Stimulated activated CD8-positive, alpha-beta memory T cell treated with anti-CD3 and anti-CD28 coated beads, Interleukin-7, amount 100 ng/mL, for 4 hours (primary cell): ENCODE results near the gene MYRF.

Experiments
- DNase-seq, 2 donors: peaks; one replicate each; pipeline ENCODE4 v3.0.0-alpha.2; 2020; ENCODE audit warnings: low read depth in 2 of 2

MYRF gene

GRCh38 chr11:61739413-61739812 is 13.0 kb upstream of the MYRF start:
- no peak for DNase-seq

DNA sequence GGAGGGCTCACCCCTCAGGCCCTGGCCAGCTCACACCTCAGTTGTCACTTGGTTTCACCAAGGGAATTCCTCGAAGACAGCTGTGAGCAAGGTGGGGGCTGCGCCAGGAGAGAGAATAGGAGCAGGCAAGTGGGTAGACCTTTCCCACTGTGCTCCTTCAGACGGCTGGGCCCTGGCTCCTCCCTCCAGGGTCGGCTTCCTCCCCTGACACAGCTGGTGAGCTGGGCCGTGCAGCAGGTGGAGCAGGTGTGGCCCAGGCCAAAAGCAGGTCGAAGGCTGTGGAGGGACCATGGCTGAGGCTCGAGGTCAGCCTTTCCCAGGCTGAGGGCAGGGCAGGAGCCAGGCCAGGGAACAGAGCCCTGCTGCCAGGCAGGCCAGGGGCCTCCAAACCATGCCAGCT is 12.5 kb upstream of the MYRF start:
- no peak for DNase-seq

GRCh38 chr11:61742391-61742790 is 10.0 kb upstream of the MYRF start:
- DNase-seq: no peak

DNA sequence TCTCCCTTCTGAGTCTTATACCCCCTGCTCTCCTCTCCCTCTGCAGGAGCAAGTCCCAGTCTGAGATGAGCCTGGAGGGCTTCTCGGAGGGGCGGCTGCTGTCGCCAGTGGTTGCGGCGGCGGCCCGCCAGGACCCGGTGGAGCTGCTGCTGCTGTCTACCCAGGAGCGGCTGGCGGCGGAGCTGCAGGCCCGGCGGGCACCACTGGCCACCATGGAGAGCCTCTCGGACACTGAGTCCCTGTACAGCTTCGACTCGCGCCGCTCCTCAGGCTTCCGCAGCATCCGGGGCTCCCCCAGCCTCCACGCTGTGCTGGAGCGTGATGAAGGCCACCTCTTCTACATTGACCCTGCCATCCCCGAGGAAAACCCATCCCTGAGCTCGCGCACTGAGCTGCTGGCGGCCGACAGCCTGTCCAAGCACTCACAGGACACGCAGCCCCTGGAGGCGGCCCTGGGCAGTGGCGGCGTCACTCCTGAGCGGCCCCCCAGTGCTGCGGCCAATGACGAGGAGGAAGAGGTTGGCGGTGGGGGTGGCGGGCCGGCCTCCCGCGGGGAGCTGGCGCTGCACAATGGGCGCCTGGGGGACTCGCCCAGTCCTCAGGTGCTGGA is 8.8 kb upstream of the MYRF start:
- no peak for DNase-seq

GRCh38 chr11:61744181-61744580 is 8.3 kb upstream of the MYRF start:
- no peak for DNase-seq

DNA sequence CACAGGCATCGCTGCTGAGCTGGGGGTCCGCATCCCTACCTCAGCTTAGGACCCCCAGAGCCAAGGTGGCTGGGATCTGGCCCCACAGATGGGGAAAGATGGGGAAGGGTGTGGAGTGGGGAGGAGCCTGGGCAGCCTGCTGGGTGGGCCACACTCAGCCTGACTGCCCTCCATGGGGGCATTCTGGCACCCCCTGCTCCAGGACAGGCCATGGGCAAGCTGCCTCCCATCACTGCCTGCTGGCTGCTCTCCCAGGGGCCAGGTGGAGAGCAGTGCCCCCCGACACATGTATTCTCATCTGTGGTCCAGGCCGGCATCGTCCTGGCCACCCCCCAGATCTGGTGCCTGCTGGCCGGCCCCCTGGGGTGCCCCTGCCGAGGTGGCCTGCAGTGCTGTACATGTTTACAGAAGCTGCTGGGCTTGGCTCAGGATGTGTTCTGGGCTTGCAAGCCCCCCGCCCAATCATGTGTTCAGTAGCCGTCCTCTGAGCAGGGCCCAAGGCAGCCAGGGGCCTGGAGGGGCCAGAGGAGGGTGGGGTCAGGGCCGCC is 7.8 kb upstream of the MYRF start:
- no peak for DNase-seq

- no peak for DNase-seq
Measured at GRCh38 chr11:61745781-61746441, 6.5 kb upstream of the MYRF start.

DNA sequence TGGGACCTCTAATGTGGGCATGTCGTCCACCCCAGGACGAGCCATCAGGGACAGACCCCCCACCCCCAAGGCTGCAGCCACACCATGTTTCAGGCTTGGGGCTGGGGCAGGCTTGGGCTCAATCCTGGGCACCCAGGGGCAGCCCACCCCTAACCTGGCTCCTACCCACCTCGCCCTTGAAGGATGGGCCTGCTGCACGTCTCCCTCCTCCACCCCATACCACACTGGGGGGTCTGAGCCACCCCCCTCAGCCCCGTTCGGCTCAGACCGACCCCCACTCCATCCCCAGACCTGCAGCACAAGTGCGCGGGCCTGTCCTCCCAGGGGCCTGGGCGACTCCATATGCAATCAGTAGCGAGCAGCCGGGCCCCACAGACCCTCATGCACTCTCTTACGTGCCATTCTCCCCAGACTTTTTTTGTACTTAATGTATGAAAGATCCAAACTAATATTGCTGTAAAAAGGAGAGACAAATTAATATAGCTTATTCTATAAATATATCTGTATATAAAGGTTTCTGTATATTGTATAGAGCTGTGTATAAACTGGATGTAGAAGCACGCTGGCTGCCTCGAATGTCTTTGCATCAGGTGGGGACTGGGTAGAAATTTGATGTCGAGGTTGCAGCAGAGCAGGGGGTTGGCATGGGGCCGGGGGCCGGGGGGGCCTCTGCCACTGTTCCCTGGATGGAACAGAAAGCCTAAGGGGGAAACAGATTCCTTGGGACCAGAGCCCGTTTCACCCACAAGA is 5.8 kb upstream of the MYRF start:
- no peak for DNase-seq

GRCh38 chr11:61747192-61747966 is 5.1 kb upstream of the MYRF start:
- DNase-seq: no peak

DNA sequence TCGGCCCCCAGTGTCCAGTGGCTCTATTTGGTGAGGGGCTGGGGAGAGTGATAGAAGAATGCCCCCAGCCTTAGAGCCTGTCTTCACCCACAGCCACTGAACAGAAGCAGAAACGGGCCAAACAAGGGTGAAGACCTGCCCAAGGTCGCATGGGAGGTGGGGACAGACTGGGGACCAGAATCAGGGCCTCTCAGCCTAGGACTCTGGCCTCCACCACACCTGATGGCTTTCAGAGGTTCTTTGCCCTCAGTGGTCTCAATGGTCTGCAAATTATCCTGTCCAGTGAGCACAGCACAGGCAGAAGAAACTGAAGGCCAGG is 4.5 kb upstream of the MYRF start:
- DNase-seq: no peak

- no peak for DNase-seq
Measured at GRCh38 chr11:61749591-61750217, 2.7 kb upstream of the MYRF start.

DNA sequence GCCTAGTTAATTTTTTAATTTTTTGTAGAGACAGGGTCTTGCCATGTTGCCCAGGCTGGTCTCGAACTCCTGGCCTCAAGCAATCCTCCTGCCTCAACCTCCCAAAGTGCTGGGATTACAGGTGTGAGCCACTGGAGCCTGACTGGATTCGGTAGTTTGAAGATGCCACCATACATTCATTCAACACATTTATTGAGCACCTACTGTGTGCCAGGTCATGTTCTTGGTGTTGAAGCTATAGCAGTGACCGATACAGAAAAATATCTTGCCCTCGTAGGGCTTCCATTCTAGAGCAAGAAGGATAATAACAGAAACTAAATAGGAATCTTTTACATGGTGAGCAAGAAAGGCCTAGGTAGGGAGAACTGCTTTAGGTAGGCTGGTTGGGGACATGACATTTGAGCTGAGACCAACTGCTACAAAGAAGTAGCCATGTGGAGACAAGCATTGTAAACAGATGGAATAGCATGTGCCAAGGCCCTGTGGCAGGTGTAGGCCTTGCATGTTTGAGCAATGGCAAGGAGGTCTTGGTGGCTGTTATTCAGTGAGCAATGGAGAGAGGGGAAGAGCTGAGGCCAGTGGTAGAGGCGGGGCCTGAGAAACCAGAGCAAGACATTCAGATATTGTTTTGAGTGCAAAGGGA is 1.7 kb upstream of the MYRF start:
- DNase-seq: no peak

GRCh38 chr11:61751384-61751783 is 1.1 kb upstream of the MYRF start:
- no peak for DNase-seq

DNA sequence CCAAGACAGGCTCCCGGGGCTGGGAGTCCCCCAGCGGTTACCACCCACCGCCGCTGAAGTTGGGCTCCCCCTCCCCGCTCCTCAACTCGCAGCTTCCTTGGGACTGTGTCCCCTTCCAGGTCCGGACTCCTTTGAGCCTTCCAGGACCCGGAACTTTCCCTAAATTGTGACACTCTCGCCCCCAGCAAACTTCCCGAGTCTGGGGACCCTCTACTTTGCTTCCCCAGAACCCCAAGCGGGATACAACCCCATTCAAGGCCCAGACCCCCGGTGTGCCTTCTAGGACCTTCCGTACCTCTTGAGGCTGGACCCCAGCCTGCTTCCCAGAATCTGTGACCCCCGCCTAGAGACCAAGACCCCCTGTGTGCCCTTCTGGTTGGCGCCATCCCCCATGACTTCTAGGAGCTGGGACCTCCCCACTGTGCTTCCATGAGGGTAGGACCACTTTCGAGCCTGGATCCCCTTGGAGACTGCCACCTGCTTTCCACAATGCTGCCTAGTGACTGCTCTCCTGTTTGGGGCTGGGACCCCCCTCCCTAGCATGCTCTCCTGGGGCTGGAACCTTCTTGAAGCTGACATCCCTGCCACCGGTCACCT is 587 bp downstream of the MYRF start:
- DNase-seq: no peak

DNA sequence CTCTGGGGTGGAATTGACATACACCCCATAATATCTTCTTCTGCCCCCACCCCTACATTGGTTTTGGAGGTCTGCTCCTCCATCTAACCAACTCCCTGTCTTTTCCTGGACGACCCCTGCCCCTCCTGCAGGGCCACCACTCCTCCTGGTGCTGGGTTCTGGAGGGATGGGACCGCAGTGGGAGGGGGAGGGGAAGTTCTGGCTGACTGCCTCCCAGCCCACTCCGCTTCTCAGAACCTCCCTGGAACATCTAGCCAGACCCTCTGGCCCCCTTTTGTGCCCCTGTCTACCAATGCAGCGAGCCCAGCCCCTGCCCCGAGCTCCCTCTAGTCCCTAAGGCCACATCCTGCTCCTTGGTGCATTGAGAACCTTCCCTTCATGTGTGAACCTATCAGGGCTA is 1.2 kb downstream of the MYRF start:
- DNase-seq: no peak

- DNase-seq: no peak
Measured at GRCh38 chr11:61754534-61755482, 2.4 kb downstream of the MYRF start.

DNA sequence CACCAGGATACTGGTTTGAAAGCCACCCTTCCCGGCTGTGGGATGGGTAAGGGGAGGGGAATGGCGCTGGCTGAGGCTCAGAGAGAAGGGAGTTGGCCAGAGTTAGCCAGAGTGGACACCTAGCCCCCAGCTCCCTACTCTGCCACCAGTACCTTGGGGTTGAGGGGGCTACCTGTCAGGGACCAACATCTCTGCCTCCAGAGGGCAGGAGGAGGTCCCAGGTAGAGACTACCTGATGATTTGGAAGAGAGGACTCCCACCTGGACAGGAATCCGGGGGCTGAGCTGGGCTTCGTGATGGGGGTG is 3.7 kb downstream of the MYRF start:
- DNase-seq: no peak

- peak in 1 of 2 donors; percentile 51 for DNase-seq
Measured at GRCh38 chr11:61756452-61757212, 4.2 kb downstream of the MYRF start.

DNA sequence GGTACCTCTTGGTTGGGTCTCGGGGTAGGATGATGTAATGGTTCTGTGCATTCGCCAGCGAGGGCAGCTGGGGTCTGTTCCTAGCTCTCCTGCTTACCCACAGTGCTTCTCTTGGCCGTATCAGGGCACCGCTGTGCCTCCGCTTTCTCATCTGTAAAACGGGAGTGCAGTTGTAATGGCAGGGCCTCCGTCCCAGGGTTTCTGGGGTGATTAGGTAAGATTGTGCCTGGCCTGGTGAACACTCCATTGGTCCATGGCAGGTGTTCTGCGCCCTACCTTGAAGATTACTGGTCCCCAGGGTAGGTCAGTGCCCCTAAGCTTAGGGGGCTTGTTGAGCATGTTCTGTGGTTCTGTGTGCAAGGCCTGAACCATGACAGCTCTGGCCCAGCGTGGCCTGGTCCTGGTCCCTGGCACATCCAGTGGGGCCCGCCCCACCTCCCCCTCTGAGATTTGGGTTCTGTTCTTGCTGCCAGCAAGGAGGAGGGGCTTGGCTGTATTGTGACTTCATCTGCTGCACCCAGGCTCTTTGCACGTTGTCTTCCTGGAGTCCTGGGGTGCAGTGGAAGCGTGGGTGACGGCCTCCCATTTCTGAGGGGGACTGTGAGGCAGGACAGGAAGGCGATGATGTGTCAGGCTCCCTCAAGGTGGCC is 4.9 kb downstream of the MYRF start:
- no peak for DNase-seq
